Stimulated activated CD8-positive, alpha-beta memory T cell treated with anti-CD3 and anti-CD28 coated beads, Interleukin-4, amount 100 ng/mL, for 48 hours (primary cell): Measurements from ENCODE around the gene LAMA3.
A peak's percentile ranks its signal among the peaks of the same experiment; 100 is the strongest.

Experiments
- DNase-seq: peaks from one replicate; pipeline ENCODE4 v3.0.0-alpha.2; 2020

The LAMA3 gene

DNA sequence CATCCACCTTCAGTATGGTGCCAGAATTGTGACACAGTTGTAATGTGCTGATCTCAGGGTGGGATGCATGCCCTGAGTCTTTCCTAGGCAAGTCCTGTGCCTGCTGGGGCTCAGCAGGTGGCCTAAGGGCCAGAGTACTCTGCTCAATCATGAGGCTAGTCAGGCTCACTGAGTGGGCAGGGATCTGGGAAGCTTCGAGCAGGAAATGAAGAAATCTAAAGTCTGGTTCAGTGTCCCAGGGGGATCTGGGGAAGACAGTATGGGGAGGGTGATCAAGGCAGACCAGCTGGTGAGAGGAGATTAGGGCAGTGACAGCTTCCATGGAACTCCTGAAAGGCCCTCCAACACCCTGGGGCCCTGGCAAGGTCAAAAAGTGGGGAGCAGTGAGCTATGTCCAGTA, 17.7 kb upstream of the LAMA3 start:
- no peak for DNase-seq

DNA sequence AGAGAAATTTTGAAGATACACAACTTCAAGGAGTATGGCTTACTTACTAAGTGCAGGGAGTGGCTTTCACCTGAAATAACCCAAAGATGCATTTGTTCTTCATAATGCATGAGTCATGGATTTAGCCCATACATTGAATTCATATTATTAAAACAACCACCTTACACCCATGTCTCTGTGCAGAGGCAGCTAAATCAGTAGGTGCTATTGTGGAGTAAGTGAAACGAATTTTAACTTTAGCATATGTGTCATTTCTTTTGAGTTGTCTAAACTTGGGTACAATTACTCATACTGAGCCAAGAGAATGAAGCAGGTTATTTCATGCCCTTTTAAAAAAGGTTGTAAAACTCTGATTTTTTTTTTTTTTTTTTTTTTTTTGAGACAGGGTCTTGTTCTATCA, 15.5 kb upstream of the LAMA3 start:
- DNase-seq: no peak

DNA sequence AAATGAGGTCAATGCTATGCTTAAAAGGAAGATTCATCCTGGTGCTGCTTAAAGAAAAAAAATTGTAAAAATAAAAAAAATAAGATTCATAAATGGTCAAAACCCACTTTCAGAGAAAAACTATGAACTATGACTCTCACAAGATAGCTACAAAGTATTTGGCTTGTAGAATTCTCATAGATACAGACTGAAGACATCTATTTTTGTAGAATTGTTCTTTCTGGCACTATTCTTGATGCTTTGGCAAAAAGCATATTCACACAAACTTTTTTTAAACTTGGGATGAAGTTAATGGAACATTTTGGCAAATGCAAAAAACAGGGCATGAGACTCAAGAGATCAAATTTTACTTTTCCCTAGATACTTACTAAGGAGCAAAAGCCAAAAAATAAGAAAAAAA, 14.0 kb upstream of the LAMA3 start:
- DNase-seq: no peak

DNA sequence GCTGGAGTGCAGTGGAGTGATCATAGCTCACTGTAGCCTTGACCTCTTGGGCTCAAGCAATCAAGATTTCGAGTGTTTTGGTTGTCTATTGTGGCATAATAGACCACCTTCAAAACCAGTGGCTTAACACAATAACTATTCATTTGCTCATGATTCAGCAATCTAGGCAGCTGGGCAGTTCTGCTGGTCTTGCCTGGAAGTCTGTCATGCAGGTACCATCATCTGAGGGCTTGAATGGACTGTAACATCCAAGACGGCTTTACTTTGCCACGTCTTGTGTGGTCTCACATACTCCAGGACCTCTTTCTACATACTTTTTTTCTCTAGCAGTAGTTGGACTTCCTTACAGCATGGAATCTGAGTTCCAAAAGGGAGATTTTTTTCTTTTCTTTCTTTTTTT, 13.4 kb upstream of the LAMA3 start:
- no peak for DNase-seq

DNA sequence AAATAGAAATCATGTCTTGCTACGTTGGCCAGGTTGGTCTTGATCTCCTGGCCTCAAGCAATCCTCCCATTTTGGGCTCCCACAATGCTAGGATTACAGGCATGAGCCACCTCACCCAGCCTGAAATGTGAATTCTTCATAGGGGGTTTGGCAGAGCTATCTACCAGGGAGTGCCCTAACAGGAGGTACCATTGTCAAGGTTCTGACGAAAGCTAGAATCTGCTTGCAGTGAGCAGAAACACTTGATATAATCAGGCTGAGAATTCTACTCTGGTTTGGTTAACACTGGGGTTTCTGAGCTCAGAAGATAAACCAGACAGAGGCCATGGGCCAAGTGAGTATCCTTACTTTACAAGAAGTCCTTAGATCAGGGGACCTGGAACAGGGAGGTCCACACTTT, 7.2 kb upstream of the LAMA3 start:
- no peak for DNase-seq

DNA sequence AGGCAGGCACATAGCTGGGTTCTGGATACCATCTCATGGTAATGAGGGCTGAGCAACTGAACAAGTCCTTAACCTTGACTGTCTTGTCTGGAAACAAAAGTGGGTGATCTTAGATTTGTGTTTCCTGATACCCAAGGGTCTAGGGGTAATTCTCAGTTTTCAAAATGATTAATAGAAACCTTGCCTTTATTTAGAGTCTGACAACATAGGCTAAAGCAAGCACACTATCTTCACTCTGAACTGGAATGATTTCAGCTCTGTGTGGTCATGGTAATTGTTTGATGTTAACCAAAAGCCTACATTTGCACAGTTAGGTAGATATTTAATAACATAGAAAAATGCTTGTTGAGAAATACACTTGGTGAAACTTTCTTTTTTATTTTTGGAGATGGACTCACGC, 6.8 kb upstream of the LAMA3 start:
- no peak for DNase-seq

DNA sequence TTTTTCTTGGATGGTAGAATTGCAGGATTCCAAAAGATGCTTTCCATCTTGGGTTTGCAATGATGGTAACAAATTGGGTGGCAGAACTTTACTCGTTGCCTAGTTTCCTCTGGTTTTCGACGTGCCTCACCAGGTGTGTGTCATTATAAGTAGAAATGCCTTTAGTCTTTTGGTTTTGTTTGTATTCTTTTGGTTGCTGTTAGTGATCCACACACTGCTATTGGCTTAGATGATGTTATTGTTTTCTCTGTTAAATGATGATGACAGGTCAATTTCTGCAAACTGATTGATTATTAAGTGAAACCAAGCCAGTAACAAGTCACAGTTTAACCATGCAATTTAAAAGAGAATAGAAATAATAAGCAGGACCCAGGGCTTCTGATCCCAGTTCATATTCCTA, 6.1 kb upstream of the LAMA3 start:
- DNase-seq: no peak

DNA sequence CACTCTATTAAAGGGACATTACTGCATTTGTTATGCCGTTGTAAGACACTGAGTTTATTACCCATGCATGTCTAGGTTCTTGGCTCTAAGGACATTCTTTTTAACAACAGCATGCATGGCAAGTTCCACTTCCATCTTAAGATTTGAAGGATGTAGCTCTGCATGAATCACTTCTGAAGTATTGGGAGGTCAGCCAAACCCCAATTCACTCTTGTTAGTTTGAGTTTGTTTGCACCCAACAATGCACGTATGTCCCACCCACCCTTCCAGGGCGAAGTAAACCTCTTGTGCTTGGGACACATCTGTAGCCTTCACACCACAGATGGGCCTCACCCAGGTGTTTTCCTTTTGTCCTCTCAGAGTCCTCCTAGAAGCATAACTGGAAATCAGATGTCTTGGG, 5.6 kb upstream of the LAMA3 start:
- no peak for DNase-seq

DNA sequence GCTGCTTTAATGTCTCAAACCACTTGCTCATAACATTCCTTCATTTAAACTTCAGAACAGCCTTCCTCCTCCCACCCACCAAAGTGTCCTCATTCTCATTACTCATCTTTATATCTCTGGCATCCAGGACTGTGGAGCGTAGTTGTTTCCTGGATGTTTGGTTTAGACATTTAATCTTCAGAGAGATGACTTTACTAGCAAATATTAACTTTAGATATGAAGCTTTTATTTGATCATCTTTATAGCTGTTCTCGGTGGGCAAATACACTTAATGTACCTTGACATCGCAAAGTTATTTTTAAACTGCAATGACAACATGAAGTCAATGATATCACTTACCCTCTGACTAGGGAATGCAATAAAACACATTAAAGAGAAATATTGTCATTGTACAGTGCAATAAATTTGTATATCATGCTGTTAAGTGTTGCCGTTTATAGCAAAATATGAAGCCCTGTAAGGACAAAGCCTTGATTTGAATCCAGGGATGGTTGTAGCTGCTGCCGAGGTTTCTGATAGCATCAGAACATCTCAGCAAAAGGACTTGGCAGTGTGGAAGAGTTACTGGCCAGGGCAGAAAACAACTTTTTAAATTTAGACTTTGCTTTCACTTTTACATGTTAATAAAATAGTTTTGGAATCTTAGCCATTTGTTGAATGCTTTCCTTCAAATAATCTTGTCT, 4.6 kb upstream of the LAMA3 start:
- no peak for DNase-seq

DNA sequence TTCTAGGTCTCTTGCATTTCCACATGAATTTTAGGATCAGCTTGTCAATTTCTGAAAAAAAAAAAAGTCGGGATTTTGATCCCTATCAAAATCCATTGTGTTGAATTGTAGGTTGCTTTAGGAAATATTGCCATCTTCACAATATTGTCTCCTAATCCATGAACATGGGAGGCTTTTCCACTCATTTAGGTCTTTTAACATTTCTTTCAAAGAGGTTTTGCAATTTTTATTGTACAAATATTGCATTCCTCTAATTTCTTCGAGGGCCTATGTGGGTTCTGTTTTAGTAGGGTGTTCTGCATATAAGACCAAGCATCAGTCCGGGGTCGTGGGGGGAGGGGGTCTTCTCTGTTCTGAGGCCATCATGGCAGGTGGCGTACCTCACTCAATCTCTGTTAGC, 725 bp upstream of the LAMA3 start:
- DNase-seq: no peak

DNA sequence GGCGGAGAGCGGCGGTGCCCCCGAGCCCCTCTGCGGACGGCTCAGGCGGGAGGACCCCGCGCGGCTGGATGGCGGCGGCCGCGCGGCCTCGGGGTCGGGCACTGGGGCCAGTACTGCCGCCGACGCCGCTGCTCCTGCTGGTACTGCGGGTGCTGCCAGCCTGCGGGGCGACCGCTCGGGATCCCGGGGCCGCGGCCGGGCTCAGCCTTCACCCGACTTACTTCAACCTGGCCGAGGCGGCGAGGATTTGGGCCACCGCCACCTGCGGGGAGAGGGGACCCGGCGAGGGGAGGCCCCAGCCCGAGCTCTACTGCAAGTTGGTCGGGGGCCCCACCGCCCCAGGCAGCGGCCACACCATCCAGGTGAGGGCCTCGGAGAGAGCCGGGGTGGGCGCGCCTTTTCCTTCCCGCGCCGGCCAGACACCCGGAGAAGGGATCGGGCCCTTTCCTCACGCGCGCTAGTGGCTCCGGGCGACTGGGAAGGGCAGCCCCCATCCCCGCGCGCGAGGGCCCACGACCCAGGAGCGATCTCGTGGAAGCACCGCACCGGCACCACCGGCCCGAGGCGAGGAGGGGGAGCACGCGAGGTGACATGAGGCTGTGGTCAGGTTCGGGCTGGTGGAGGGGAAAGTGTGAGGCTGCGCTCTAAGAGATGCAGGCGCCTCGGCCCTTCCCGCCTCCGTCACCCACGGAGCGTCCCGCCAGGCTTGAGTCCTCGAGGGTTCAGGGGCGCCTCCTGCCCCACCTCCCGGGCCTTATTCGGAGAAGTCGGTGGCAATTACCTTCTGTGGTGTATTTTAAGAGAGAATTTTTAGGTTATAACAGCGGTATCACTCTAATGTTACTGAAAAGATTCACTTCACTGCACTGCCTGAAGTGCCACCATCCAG, 607 bp downstream of the LAMA3 start:
- DNase-seq: peak; percentile 38

DNA sequence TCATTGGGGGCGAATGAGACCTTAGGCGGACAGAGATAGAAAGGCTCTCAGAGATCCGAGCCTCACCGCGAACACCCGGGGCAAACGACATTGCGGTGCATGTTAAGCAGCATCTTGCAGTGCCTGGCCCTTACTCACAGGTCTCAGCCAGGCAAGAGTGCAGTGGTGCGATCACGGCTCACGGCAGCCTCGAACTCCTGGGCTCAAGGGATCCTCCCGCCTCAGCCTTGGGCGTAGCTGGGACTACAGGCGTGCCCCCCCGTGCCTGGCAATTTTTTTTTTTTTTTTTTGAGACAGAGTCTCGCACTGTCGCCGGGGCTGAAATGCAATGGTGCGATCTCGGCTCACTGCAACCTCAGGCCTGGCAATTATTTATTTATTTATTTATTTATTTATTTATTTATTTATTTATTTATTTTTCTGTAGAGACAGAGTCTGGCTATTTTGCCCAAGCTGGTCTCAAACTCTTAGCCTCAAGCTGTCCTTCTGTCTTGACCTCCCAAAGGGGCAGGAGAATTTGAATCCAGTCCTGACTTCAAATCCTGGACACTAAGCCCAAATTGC, 1.3 kb downstream of the LAMA3 start:
- DNase-seq: no peak

DNA sequence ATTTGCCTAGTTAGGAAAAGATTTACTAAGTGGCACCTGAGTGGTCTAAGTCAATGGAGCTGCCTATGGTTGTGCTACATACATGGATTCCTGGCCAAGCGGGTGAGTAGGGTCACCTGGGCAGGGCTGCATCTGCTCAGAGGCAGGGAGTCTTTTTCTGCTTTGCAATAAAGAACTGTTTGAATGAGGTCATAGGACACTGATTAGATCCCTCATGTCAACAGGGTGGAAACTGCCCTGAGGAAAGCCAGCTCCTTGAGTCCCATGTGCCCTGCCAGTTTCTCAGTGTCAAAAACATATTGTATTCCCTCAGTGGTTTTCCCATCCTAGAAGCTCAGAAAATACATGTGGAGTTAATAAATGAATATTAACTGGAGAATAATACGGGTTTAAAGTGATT, 4.6 kb downstream of the LAMA3 start:
- DNase-seq: no peak

DNA sequence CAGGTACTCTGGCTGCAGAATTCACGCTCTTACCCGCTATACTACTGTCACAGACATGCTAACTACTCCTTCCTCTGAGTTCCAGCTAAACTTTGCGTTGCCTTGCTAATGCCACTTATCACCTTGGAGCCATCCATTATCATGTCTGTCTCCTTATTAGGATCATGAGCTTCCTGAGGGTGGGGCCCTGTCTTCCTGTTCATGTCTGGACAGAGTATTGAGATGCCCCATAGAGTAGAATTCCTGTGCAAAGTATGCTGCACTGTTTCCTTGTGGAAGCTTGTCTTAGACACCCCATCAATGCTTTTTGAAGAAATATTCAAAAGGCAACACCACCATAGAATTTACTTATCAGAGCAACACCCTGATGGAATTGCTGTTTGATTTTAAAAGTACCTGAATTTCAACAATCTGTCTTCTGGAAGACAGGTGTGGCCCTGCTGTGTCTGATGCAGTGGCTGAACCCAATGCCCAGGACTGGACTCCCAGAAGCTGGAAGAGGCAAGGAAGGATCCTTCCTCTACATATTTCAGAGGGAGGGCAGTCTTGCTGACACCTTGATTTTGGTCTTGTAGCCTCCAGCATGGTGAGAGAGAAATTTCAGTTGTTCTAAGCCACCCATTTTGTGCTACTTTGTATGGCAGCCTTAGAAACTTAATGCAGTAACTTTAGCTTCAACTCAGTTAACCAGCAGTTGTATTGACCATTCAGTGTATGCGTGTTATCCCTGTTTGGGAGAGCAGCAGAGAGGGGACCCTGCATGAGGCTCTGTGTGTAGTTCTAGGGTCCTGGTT, 5.6 kb downstream of the LAMA3 start:
- no peak for DNase-seq

DNA sequence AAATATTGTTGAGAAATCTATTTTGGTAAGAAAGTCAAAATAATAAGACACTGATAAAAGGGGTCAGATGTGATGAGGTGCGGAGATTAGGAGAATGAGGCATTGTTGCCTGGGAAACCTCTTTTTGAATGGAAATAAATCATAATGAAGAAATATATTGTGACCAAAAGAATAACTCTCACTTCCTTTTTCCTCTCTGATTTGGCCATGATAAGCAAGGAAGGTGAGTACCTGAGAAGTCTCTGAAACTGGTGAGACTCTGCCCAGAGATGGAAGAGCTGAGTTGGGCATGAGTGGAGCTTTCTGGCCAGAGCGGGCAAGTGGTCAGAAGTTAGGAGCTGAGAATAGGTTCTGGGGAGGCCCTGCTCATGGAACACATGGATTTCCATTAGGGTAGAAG, 11.8 kb downstream of the LAMA3 start:
- DNase-seq: no peak

DNA sequence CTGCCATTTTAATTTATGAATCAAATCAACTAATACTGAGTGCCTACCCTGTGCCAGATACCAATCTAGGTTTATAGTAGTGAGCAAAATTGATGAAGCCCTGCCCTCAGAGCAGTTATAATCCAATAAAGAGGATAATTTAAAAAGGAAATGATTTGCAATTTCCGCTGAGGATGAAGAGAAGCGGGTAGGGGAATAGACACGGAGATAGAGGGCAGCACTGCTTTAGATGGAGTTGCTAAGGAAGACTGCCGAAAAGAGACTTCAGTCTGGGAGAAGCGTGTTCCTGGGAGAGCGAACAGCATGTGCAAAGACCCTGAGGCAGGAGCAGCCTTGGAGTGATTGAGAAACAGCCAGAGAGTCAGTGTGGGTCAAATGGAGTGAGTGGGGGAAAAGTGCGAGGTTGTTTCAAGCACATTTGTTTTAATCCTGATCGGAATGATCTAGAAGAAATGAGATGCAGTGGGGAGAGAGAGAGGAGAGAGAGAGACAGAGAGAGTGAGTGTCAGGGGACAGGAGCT, 12.4 kb downstream of the LAMA3 start:
- DNase-seq: no peak

DNA sequence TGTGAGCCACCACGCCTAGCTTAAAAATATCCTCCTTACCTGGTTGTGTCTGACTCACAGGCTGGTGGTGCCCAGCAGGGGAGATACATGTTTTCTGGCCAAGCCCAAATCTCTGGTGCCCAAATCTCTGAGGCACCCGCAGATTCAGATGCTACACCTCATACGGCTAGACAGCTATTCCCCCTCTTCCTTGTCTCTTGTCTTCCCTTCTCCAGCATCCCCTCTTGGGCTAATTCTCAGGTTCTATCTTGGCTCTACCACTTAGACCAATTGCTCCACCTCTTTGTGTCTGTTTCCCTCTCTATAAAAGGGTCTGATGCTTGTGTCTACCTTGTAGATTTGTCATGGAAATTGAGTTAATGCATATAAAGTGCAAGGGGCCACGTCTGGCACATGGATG, 13.4 kb downstream of the LAMA3 start:
- DNase-seq: no peak

DNA sequence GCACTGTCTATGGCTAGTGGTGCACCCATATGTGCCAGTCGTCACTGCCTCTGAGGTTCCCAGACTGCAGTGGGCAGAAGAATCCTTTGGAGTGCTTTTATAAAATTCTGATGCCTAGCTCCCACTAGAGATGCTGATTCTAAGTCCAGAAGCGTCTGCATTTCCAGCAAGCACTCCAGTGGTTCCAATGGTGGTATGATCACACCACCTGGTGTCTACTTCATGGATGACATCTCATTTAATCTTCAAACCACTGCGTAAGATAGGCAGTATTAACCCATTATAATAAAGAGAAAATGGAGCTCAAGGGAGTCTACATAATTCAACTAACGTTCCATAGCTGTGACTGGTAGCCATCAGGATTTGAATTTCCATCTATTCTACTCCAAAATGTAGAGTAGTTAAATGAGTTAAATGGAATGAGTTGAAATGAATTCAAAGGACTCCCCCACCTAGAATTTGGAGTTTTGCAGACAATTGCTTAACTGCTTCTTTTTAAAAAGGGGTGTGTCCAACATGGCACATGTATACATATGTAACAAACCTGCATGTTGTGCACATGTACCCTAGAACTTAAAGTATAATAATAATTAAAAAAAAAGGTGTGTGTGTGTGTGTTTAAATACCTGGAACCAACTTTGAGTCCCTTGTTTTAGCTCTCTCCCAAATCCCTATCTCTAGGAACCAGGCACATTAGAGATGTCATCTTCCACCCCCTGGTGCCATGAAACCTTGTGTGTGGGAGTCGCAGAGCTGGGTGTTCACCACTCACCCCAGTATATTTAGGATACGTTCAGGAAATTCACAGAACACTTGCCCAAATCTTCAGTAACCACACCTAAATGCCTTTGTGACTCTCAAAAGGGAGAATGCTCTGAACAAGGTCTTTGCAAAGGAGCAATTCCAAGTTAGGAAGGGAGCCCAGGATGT, 14.1 kb downstream of the LAMA3 start:
- no peak for DNase-seq

DNA sequence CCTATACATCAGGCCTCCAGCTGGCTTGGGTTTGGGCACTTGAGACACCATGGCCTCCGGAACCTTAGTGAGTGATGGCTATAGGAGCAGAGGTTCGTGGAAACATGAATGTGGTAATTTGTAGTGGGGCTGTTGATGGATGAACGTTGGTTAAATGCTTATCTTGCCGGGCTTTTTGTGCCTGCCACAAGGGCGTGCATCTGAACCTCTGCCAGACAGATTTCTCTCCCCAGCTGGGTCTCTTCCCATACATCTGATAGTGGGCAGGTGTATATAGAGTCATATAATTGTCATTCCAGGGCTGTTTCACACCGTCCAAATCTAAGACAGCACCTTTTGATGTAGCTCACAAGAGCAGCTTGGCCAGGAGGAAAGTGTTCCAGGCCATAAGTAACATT, 14.7 kb downstream of the LAMA3 start:
- no peak for DNase-seq

DNA sequence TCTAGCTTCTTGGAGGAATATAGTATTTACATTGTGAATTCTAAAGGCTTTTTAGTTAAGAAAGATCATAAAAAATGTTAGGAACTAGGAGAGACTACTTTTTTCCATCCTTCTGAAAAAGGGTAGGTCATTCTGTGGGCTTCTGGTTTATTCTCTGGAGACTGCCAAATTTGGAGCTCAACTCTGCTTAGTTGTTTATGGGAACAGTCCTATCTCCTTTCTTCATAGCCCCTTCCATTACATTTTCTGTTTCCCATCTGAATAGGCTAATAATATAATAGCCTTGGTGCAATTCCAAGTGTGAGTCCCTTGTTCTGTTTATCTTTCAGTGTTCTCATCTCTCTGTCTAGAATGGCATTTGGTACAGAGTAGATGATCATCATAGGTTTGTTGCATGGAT, 15.6 kb downstream of the LAMA3 start:
- DNase-seq: no peak

DNA sequence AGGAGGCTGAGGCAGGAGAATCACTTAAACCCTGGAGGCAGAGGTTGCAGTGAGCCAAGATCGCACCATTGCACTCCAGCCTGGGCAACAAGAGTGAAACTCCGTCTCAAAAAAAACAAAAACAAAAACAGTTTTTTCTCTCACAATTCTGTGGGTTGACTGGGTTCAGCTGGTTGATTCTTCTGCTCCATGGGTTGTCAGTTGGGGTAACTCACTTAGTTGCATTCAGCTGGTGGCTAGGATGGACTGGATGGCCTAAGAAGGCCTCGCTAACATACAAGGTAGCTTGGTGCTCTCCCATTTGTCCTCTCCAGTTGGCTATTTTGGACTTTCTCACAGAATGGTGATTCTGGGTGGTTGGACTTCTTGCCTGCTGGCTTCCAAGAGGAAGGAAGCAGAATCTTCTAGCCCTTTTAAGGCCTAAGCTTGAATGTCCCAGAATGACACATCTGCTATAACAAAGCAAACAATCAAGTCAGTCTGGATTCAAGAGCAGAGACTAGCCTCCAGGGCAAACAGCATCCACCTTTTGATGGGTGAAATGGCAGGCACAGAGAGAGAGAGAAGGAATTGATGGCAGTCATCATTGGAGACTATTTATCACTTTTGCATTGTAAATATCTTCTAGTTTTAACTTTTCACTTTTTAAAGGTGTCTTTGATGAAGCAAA, 17.9 kb downstream of the LAMA3 start:
- DNase-seq: no peak
